ENCODE data around the gene GUCY2D.

Gene GUCY2D

GRCh38 chr17:7992516-7992915 is 9.9 kb upstream of the GUCY2D start:
- no peak for DNase-seq (ENCODE audit: low read depth)

- no peak for DNase-seq (ENCODE audit: low read depth)
Measured at GRCh38 chr17:7992924-7993323, 9.5 kb upstream of the GUCY2D start.

- DNase-seq (ENCODE audit: low read depth), result no peak
Measured at GRCh38 chr17:7993972-7994589, 8.3 kb upstream of the GUCY2D start.

- DNase-seq (ENCODE audit: low read depth), result no peak
Measured at GRCh38 chr17:7995724-7996123, 6.7 kb upstream of the GUCY2D start.

GRCh38 chr17:7997186-7997585 is 5.2 kb upstream of the GUCY2D start:
- DNase-seq (ENCODE audit: low read depth), result no peak

- DNase-seq (ENCODE audit: low read depth), result no peak
Measured at GRCh38 chr17:8002721-8003593, 542 bp downstream of the GUCY2D start.

- no peak for DNase-seq (ENCODE audit: low read depth)
Measured at GRCh38 chr17:8003594-8004181, 1.3 kb downstream of the GUCY2D start.

GRCh38 chr17:8004899-8005298 is 2.5 kb downstream of the GUCY2D start:
- no peak for DNase-seq (ENCODE audit: low read depth)

- no peak for DNase-seq (ENCODE audit: low read depth)
Measured at GRCh38 chr17:8005357-8005756, 2.9 kb downstream of the GUCY2D start.

GRCh38 chr17:8005967-8006730 is 3.7 kb downstream of the GUCY2D start:
- no peak for DNase-seq (ENCODE audit: low read depth)

GRCh38 chr17:8006836-8007680 is 4.6 kb downstream of the GUCY2D start:
- no peak for DNase-seq (ENCODE audit: low read depth)

GRCh38 chr17:8007836-8008235 is 5.4 kb downstream of the GUCY2D start:
- no peak for DNase-seq (ENCODE audit: low read depth)

GRCh38 chr17:8012045-8012580 is 9.7 kb downstream of the GUCY2D start:
- no peak for DNase-seq (ENCODE audit: low read depth)

- no peak for DNase-seq (ENCODE audit: low read depth)
Measured at GRCh38 chr17:8012996-8013640, 10.7 kb downstream of the GUCY2D start.

GRCh38 chr17:8013731-8014557 is 11.5 kb downstream of the GUCY2D start:
- no peak for DNase-seq (ENCODE audit: low read depth)

GRCh38 chr17:8014558-8014850 is 12.1 kb downstream of the GUCY2D start:
- no peak for DNase-seq (ENCODE audit: low read depth)

GRCh38 chr17:8015236-8015956 is 13.0 kb downstream of the GUCY2D start:
- DNase-seq (ENCODE audit: low read depth), result no peak

GRCh38 chr17:8015957-8016631 is 13.7 kb downstream of the GUCY2D start:
- DNase-seq (ENCODE audit: low read depth), result no peak
